Nucleus accumbens (tissue), 56 donors: ENCODE results near the gene CNTNAP2.

Experiments used
- DNase-seq, 56 donors: peaks; one replicate each; lab custom pipeline; 2025; lab: John Stamatoyannopoulos, UW

CNTNAP2 gene

DNA sequence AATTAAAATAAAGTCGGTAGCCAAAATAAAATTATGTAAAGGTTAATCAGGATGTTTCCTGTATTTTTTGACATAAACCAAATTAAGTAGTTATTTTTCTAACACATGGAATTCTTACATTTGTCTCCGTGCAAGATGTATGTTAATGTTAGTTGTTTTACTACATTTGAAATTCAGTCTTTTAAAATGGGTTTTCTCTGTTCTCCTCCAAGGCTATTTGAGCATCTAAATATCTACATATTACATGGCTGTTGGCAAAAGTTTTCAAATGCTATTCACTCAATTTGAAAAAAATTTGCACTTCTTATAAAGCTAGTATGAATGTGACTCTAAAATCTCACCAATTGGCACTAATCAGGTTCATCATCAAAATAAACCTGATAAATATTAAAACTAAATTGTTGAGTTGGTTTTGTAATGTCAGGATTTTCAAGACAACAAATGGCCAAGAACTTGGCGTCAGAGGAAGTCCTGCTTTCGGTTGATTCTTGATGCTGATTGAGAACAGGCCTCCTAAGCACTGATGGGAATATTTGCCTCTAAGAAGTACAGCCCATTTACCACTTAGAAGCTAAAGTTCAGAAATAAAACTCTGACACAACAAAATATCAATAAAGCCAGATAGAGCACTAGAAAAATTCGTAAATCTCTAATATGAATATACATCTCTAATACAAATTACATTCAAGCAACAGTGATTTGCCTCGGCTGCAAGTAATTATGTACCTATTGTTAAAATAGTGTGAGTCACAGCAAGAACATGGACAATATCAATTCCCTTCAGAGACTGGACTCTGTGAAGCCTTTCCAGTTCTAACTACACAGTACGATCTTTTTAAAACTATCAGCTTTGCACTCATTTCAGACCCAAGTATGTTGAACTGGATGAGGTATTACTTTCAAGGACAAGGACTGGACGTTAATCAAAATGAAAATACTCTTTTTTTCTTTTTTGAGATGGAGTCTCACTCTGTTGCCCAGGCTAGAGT lies 1740.8 kb downstream of the CNTNAP2 start:
- no peak for DNase-seq

GRCh38 chr7:147858421-147858820 lies 1741.8 kb downstream of the CNTNAP2 start:
- no peak for DNase-seq

GRCh38 chr7:147859033-147859432 lies 1742.4 kb downstream of the CNTNAP2 start:
- DNase-seq, result no peak

- no peak for DNase-seq
Observed at GRCh38 chr7:147859486-147859885, 1742.9 kb downstream of the CNTNAP2 start.

DNA sequence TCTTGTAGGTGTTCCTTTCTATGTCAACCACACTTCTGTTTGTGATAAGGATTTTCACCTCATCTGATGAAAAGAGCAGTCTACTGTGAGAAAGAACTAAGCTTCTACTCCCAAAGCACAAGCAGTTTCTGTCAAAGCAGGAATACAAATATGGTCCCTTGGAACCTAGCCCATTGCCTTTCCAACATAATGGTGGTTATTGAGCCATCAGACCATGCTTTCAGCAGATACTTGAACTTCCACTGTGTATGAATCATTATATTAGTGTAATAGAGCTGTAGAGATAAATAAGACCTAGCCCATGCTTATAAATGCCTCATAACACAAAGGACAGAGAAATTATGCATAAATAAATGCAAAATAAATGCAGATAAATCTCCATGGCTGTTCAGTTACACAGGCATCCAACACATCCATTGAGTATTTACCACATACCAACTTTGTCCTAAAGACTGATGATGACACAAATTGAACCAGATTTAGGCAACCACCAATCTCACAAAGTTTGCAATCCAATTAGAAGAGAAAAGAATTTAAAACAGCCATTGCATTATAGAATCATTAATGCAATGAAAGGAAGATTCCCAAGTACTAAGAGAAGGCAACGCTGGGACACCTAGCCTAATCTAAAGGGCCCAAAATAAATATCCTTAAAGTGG lies 1744.6 kb downstream of the CNTNAP2 start:
- DNase-seq, result peak in 2 of 56 donors; percentile 4

DNA sequence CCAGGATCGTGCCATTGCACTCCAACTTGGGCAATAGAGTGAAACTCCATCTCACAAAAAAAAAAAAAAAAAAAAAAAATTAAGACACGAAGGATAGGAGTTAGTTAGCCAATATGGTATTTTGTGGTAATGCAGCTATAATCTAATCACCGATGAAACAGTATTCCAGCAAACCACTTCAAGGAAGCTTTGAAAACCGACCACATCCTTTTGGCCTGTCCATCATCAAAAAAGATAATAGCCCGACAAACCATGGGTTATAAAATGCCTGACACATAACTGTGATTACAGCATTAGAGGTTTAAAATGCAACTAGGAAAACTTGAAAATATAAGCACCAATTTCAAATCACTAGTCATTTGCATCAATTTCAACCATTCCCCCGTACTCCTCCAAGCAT lies 1745.3 kb downstream of the CNTNAP2 start:
- DNase-seq, result no peak

DNA sequence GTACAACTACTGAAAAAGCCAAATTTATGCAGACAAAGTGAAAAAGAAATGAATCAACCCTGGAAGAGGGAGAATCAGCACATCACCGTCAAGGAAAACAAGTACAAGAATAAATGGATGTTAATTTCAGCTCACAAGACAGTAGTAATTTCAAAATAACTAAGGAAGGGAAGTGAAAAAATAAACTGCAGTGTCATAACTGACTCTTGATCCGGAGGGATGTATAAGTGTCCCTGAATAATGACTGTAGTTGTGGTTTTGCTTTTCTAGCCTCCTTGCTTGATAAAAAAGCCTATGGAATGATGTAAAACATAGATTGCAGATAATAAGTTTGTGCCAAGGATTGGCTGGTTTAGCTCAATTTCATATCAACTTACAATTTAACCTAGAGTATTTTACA lies 1752.9 kb downstream of the CNTNAP2 start:
- DNase-seq, result no peak

GRCh38 chr7:147878912-147879661 lies 1762.5 kb downstream of the CNTNAP2 start:
- DNase-seq, result peak in 24 of 56 donors; percentile 2 to 59 (median 25)

DNA sequence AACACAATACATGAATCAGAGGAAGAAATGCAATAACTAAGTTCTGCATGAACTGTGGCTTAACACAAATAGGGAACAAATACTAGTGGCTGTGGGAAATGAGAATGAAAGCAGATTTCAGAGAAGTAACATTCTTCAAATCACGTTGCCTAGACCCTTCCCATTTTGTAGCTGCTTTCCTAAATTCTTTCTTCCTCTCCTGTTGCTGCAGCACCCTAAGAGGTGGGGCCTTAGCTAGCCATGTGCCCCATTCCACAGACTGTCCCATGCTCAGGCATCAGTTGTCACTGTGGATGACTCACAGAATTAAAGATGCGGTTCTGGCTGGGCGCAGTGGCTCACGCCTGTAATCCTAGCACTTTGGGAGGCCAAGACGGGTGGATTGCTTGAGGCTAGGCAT lies 1769.3 kb downstream of the CNTNAP2 start:
- no peak for DNase-seq

DNA sequence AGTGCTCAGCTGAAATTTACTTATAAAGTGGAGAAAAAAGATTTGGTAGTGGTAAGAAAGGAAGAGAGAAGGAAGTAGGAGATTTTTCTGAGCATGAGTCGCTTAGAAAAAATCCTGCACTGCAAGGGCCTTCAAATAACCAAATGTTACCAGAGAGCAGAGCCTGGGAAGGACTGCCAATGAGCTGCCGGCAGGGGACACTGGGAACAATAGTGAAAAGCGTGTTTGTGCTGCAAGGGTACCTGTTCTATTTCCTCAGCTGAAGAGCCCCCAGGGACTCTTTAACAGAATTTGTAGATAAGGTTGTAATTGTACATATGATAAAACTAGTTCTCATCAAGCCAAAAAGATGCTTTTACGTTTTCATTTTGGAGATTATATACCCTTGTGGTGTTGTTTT lies 1777.7 kb downstream of the CNTNAP2 start:
- peak in 13 of 56 donors; percentile 2 to 44 (median 12) for DNase-seq

- DNase-seq, result no peak
Observed at GRCh38 chr7:147896121-147896520, 1779.5 kb downstream of the CNTNAP2 start.

DNA sequence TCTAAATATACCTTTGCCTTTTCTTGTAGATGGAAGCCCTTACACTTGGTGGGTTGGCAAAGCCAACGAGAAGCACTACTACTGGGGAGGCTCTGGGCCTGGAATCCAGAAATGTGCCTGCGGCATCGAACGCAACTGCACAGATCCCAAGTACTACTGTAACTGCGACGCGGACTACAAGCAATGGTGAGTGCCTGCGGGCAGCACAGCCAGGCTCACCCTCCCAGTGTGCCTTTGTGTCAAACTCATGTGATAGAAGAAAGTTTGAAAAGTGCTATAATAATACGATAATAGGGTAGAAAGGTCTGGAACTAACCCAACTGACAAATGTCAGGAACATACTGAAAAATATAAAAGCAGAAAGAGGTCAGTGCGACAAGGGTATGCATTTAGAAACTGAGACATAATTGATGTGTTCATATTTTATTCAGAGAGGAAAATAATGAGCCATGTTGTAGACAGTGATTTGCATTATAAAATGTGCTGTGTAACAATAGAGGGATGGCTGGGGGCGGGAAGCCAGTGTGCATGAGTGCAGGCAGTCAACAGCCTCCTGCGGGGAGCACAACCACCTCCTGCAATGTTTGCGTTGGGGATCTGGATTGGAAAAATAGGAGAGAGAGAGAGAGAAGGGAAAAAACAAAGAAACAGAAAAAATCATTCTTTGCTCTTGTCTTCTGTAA lies 1787.1 kb downstream of the CNTNAP2 start:
- peak in 2 of 56 donors; percentile 12 to 14 for DNase-seq

- no peak for DNase-seq
Observed at GRCh38 chr7:147904219-147904576, 1787.6 kb downstream of the CNTNAP2 start.

DNA sequence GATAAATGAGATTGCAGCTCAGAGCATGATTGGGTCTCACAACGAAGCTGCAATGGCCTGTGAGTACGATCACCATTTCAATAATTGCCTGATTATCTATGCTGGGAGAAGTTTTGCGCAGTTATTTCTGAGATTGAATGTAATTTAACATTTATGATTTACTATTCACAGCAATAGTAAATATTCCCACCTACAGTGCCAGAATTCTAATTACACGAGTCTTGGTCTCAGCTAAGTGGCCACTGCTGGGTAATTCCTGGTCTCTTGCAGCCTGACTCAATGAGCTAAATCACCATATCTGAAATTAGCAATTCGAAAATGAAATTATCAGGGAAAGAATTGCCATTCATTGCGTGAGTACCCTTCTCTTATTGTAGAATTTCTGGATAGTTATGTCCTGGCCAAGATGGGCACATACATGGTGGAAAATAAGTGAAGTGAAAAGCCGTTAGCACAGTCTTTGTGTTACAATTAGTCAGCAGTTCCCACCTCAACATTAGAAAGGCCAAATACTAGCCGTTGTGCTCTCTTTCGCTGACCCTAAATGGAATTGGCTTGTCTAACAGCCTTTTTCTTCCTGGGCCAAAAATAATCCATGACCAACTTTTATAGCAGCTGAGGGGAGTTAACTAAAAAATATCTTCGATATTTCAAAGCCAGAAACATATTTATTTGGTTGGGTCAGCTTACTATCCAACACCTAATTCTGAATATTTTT lies 1793.0 kb downstream of the CNTNAP2 start:
- no peak for DNase-seq

GRCh38 chr7:147911201-147911601 lies 1794.6 kb downstream of the CNTNAP2 start:
- no peak for DNase-seq

DNA sequence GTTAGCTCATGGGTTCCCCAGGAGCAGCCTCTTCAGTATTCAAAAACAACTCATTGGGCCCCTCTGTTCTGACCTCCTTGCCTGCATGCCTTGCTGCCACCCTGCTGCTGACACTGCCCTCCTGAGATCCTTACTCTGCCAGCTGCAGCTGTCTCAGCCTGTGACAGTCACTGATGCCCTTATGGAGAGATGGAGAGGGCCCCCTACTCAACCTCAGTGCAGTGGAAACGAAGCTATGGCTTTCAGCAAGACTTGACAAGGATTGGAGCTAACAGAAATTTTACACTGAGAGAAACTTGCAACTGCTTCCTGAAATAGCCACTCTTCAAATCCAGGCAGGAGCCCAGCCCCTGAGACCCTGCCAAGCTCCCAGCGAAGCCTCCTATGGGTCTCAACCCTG lies 1795.7 kb downstream of the CNTNAP2 start:
- no peak for DNase-seq

- no peak for DNase-seq
Observed at GRCh38 chr7:147912946-147913638, 1796.5 kb downstream of the CNTNAP2 start.

GRCh38 chr7:147915781-147916180 lies 1799.2 kb downstream of the CNTNAP2 start:
- DNase-seq, result no peak

- no peak for DNase-seq
Observed at GRCh38 chr7:147916573-147916972, 1800.0 kb downstream of the CNTNAP2 start.
